Measurements from ENCODE around the gene SPAG16.

The SPAG16 gene

GRCh38 chr2:213284105-213285090, at the start of gene SPAG16:
TSS of gene SPAG16 (plus strand) at chr2:213284464.
- DNase-seq (ENCODE audit: low read depth), result peak; percentile 92

GRCh38 chr2:213234641-213235040, 49.6 kb upstream of the SPAG16 start:
- no peak for DNase-seq (ENCODE audit: low read depth)

- DNase-seq (ENCODE audit: low read depth), result no peak
Observed at GRCh38 chr2:213235741-213236140, 48.5 kb upstream of the SPAG16 start.

- DNase-seq (ENCODE audit: low read depth), result no peak
Observed at GRCh38 chr2:213237251-213237650, 47.0 kb upstream of the SPAG16 start.

- DNase-seq (ENCODE audit: low read depth), result no peak
Observed at GRCh38 chr2:213237787-213238186, 46.5 kb upstream of the SPAG16 start.

GRCh38 chr2:213238753-213239495, 45.3 kb upstream of the SPAG16 start:
- DNase-seq (ENCODE audit: low read depth), result peak; percentile 93

GRCh38 chr2:213241817-213242216, 42.4 kb upstream of the SPAG16 start:
- DNase-seq (ENCODE audit: low read depth), result no peak

GRCh38 chr2:213242653-213243052, 41.6 kb upstream of the SPAG16 start:
- no peak for DNase-seq (ENCODE audit: low read depth)

- DNase-seq (ENCODE audit: low read depth), result no peak
Observed at GRCh38 chr2:213243189-213244044, 40.8 kb upstream of the SPAG16 start.

GRCh38 chr2:213246497-213247281, 37.6 kb upstream of the SPAG16 start:
- DNase-seq (ENCODE audit: low read depth), result no peak

- no peak for DNase-seq (ENCODE audit: low read depth)
Observed at GRCh38 chr2:213247566-213247965, 36.7 kb upstream of the SPAG16 start.

GRCh38 chr2:213248637-213249036, 35.6 kb upstream of the SPAG16 start:
- DNase-seq (ENCODE audit: low read depth), result no peak

- DNase-seq (ENCODE audit: low read depth), result no peak
Observed at GRCh38 chr2:213249502-213249901, 34.8 kb upstream of the SPAG16 start.

GRCh38 chr2:213251618-213252017, 32.6 kb upstream of the SPAG16 start:
- DNase-seq (ENCODE audit: low read depth), result peak; percentile 56

GRCh38 chr2:213252206-213252605, 32.1 kb upstream of the SPAG16 start:
- DNase-seq (ENCODE audit: low read depth), result no peak

GRCh38 chr2:213253162-213253561, 31.1 kb upstream of the SPAG16 start:
- DNase-seq (ENCODE audit: low read depth), result no peak

- no peak for DNase-seq (ENCODE audit: low read depth)
Observed at GRCh38 chr2:213259266-213259665, 25.0 kb upstream of the SPAG16 start.

- DNase-seq (ENCODE audit: low read depth), result no peak
Observed at GRCh38 chr2:213261237-213261636, 23.0 kb upstream of the SPAG16 start.

GRCh38 chr2:213261715-213262114, 22.5 kb upstream of the SPAG16 start:
- no peak for DNase-seq (ENCODE audit: low read depth)

GRCh38 chr2:213265679-213266078, 18.6 kb upstream of the SPAG16 start:
- no peak for DNase-seq (ENCODE audit: low read depth)

GRCh38 chr2:213266421-213266820, 17.8 kb upstream of the SPAG16 start:
- DNase-seq (ENCODE audit: low read depth), result no peak
